Measurements from ENCODE around the gene KCNJ15. TPM values are rescaled to one million over a fixed set of nuclear protein-coding genes. Genes with fewer than 3 reads are reported as not detected.

The KCNJ15 gene
- total RNA-seq, 2 donors from 2014 or later = 23.1 to 27.5 TPM

DNA sequence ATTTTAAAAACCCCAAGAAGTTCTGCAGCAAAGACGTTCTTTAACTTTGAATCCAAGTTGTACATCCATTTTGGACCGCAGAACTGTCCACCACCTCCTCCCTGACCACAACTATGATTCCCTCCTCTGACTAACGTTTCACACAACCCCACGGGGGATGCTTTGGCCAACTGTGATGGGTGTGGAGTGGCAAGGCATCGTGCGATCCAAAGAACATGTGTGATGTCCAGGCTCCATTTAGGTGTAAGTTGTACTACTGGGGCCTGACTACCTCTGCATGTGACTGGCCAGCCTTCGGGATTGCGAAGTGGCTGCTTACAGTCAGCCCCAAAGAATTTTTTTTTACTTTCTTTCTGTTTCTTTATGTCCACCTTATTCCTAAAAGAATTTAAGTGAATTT, 6.7 kb downstream of the KCNJ15 start:
- Histone ChIP-seq H3K4me3 (no peak overlapping the region), H3K9me3 (no peaks in the 10 kb centered on the region), H3K4me1 (peaks cover 38% of the 10 kb centered on the region), H3K27ac (no peak overlapping the region), H3K36me3 (replicated peaks in 1 of 2; ENCODE audit: insufficient read depth in 1 of 2, low read depth in 2 of 2) (no peaks in the 10 kb centered on the region), H3K27me3 (no peaks in the 10 kb centered on the region)
- no peak for ATAC-seq
- intact Hi-C loops (cut with DNase I) = no loop called here
- 79 to 86% methylated on average over 8 of the region's 8 CpGs for WGBS, 2 donors
- TF ChIP-seq POLR2A (IDR thresholded peaks at IDR 0.05) = no peak
- TF ChIP-seq, protein P1, sequence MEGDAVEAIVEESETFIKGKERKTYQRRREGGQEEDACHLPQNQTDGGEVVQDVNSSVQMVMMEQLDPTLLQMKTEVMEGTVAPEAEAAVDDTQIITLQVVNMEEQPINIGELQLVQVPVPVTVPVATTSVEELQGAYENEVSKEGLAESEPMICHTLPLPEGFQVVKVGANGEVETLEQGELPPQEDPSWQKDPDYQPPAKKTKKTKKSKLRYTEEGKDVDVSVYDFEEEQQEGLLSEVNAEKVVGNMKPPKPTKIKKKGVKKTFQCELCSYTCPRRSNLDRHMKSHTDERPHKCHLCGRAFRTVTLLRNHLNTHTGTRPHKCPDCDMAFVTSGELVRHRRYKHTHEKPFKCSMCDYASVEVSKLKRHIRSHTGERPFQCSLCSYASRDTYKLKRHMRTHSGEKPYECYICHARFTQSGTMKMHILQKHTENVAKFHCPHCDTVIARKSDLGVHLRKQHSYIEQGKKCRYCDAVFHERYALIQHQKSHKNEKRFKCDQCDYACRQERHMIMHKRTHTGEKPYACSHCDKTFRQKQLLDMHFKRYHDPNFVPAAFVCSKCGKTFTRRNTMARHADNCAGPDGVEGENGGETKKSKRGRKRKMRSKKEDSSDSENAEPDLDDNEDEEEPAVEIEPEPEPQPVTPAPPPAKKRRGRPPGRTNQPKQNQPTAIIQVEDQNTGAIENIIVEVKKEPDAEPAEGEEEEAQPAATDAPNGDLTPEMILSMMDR (IDR thresholded peaks at IDR 0.05) = no peak
- no peak for DNase-seq

GRCh38 chr21:38264571-38264970, 7.8 kb downstream of the KCNJ15 start:
- Histone ChIP-seq H3K27me3 (no peaks in the 10 kb centered on the region), H3K36me3 (replicated peaks in 1 of 2; ENCODE audit: insufficient read depth in 1 of 2, low read depth in 2 of 2) (no peaks in the 10 kb centered on the region), H3K27ac (no peak overlapping the region), H3K4me3 (no peak overlapping the region), H3K9me3 (no peaks in the 10 kb centered on the region), H3K4me1 (peaks cover 46% of the 10 kb centered on the region)
- ATAC-seq (no peak), DNase-seq (no peak)
- intact Hi-C loops (cut with DNase I) = no loop called here
- WGBS, 2 donors = 77 to 80% methylated on average over 3 of the region's 3 CpGs
- TF ChIP-seq POLR2A (IDR thresholded peaks at IDR 0.05) = no peak
- TF ChIP-seq, protein P1 (IDR thresholded peaks at IDR 0.05) = no peak

GRCh38 chr21:38265166-38265565, 8.4 kb downstream of the KCNJ15 start:
- H3K4me1 ChIP-seq = peaks cover 46% of the 10 kb centered on the region

GRCh38 chr21:38266732-38267131, 9.9 kb downstream of the KCNJ15 start:
- ATAC-seq = no peak
- H3K27me3 ChIP-seq = no peaks in the 10 kb centered on the region
- H3K27ac ChIP-seq = no peak overlapping the region
- WGBS, 2 donors = 80 to 87% methylated on average over 2 of the region's 2 CpGs
- H3K4me1 ChIP-seq = peaks cover 32% of the 10 kb centered on the region
- intact Hi-C loops (cut with DNase I) = no loop called here
- H3K36me3 ChIP-seq (replicated peaks in 1 of 2; ENCODE audit: insufficient read depth in 1 of 2, low read depth in 2 of 2) = no peaks in the 10 kb centered on the region
- TF ChIP-seq, protein P1 (IDR thresholded peaks at IDR 0.05) = no peak
- no peak for TF ChIP-seq POLR2A (IDR thresholded peaks at IDR 0.05)
- no peak for DNase-seq
- H3K4me3 ChIP-seq = no peak overlapping the region
- H3K9me3 ChIP-seq = no peaks in the 10 kb centered on the region

More at GRCh38 chr21:38265166-38265565, 8.4 kb downstream of the KCNJ15 start:
- H3K27me3 ChIP-seq = no peaks in the 10 kb centered on the region
- TF ChIP-seq POLR2A (IDR thresholded peaks at IDR 0.05) = no peak
- TF ChIP-seq, protein P1 (IDR thresholded peaks at IDR 0.05) = no peak
- no peak overlapping the region for H3K27ac ChIP-seq
- no peaks in the 10 kb centered on the region for H3K9me3 ChIP-seq
- intact Hi-C loops (cut with DNase I) = no loop called here
- H3K36me3 ChIP-seq (replicated peaks in 1 of 2; ENCODE audit: insufficient read depth in 1 of 2, low read depth in 2 of 2) = no peaks in the 10 kb centered on the region
- DNase-seq (no peak), ATAC-seq (no peak)
- H3K4me3 ChIP-seq = no peak overlapping the region
- 89 to 93% methylated on average over 1 of the region's 1 CpG for WGBS, 2 donors

DNA sequence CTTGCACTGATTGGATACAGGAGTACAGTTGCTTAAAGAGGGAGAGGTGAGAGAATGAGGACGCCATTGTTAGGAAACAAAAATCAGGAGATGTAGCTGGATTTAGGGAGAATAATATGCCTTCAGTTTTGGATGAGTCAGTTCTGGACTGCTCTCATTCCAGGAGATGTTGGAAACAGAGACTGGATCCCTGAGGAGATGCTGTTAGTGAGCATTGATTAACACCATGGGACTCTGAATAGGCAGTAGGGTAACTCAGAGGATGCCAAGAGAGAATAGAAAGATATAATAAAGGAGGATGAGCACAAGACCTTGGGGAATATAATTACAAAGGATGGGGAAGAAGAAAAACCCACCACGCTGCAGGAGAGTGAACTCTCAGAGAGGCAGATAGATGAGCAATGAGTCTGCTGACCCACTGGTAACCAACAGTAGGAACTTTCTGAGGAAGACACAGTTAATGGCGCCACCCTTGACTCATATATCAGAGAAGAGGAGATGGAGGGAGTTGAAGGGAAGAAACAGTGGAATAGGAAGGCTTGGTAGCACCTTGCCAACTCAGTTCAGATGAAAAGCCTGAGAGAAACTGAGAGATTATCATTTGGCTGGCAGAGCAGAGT, 10.5 kb downstream of the KCNJ15 start:
- no peak for TF ChIP-seq POLR2A (IDR thresholded peaks at IDR 0.05)
- TF ChIP-seq, protein P1 (IDR thresholded peaks at IDR 0.05) = no peak
- DNase-seq (no peak), ATAC-seq (no peak)
- Histone ChIP-seq H3K27me3 (no peaks in the 10 kb centered on the region), H3K4me3 (no peak overlapping the region), H3K36me3 (replicated peaks in 1 of 2; ENCODE audit: insufficient read depth in 1 of 2, low read depth in 2 of 2) (no peaks in the 10 kb centered on the region), H3K9me3 (no peaks in the 10 kb centered on the region), H3K27ac (no peak overlapping the region), H3K4me1 (peaks cover 27% of the 10 kb centered on the region)
- 88 to 91% methylated on average over 3 of the region's 3 CpGs for WGBS, 2 donors
- intact Hi-C loops (cut with DNase I) = no loop called here

Measured in body of pancreas (tissue), 4 donors.